ENCODE results near the gene RCAN2.

The RCAN2 gene

GRCh38 chr6:46491628-46492547 is 639 bp upstream of the RCAN2 start:
- no peak for DNase-seq (ENCODE audit: low read depth in 2 of 2)

- DNase-seq (ENCODE audit: low read depth in 2 of 2): no peak
Measured at GRCh38 chr6:46490425-46491200, 636 bp downstream of the RCAN2 start.

GRCh38 chr6:46486181-46486580 is 5.1 kb downstream of the RCAN2 start:
- DNase-seq (ENCODE audit: low read depth in 2 of 2): no peak

GRCh38 chr6:46484081-46484820 is 7.0 kb downstream of the RCAN2 start:
- no peak for DNase-seq (ENCODE audit: low read depth in 2 of 2)

GRCh38 chr6:46476301-46476700 is 14.9 kb downstream of the RCAN2 start:
- DNase-seq (ENCODE audit: low read depth in 2 of 2): no peak

- peak; percentile 38 to 40 for DNase-seq (ENCODE audit: low read depth in 2 of 2)
Measured at GRCh38 chr6:46473881-46474280, 17.4 kb downstream of the RCAN2 start.

- no peak for DNase-seq (ENCODE audit: low read depth in 2 of 2)
Measured at GRCh38 chr6:46472243-46472642, 19.0 kb downstream of the RCAN2 start.

- no peak for DNase-seq (ENCODE audit: low read depth in 2 of 2)
Measured at GRCh38 chr6:46469021-46469420, 22.2 kb downstream of the RCAN2 start.

GRCh38 chr6:46468403-46469010 is 22.7 kb downstream of the RCAN2 start:
- peak in 1 of 2 experiments; percentile 36 for DNase-seq (ENCODE audit: low read depth in 2 of 2)

- no peak for DNase-seq (ENCODE audit: low read depth in 2 of 2)
Measured at GRCh38 chr6:46466570-46466969, 24.7 kb downstream of the RCAN2 start.

GRCh38 chr6:46465294-46466165 is 25.7 kb downstream of the RCAN2 start:
- no peak for DNase-seq (ENCODE audit: low read depth in 2 of 2)

GRCh38 chr6:46456297-46456696 is 35.0 kb downstream of the RCAN2 start:
- no peak for DNase-seq (ENCODE audit: low read depth in 2 of 2)

GRCh38 chr6:46454691-46455090 is 36.6 kb downstream of the RCAN2 start:
- DNase-seq (ENCODE audit: low read depth in 2 of 2): no peak

GRCh38 chr6:46453741-46454316 is 37.4 kb downstream of the RCAN2 start:
- DNase-seq (ENCODE audit: low read depth in 2 of 2): peak; percentile 32 to 36

- DNase-seq (ENCODE audit: low read depth in 2 of 2): peak; percentile 82 to 83
Measured at GRCh38 chr6:46453216-46453615, 38.0 kb downstream of the RCAN2 start.

- DNase-seq (ENCODE audit: low read depth in 2 of 2): no peak
Measured at GRCh38 chr6:46452312-46452917, 38.8 kb downstream of the RCAN2 start.

GRCh38 chr6:46451343-46451742 is 39.9 kb downstream of the RCAN2 start:
- no peak for DNase-seq (ENCODE audit: low read depth in 2 of 2)

- no peak for DNase-seq (ENCODE audit: low read depth in 2 of 2)
Measured at GRCh38 chr6:46444772-46445454, 46.3 kb downstream of the RCAN2 start.

- no peak for DNase-seq (ENCODE audit: low read depth in 2 of 2)
Measured at GRCh38 chr6:46443623-46444022, 47.6 kb downstream of the RCAN2 start.

Measured in fibroblast of skin of left biceps (primary cell).